GM12865 (cell line): ENCODE data around the gene CASKIN2.
"Not testable (repeated sequence)": the region's sequence is repeated elsewhere in the genome, so short reads cannot be mapped to it uniquely, and the experiment has no call there.

Source experiments
- DNase-seq: peaks from one replicate; pipeline ENCODE4 v3.0.0; 2010; ENCODE audit warnings: low read depth
- H3K4me3 ChIP-seq: 2 replicates; pipeline ENCODE4 v1.5.1; 2011; ENCODE audit warnings: mild to moderate bottlenecking, low read depth, low read length, control low read depth
- CTCF ChIP-seq: IDR thresholded peaks from 2 replicates; pipeline ENCODE4 v1.5.1; 2011; ENCODE audit warnings: low read length, control low read depth, low read depth, inconsistent platforms; ENCODE audit not compliant: insufficient read depth; ENCODE audit errors: missing control alignments

The CASKIN2 gene

GRCh38 chr17:75456417-75457046 is 58.8 kb downstream of the CASKIN2 start, which contains the start of gene TMEM94:
TSS of gene TMEM94 (plus strand) at chr17:75456635. CDS start at chr17:75471906, 15,271 bp downstream.
- H3K4me3 ChIP-seq = peak within 1 kb of the TSS; percentile 88
- no peak for TF ChIP-seq CTCF
- DNase-seq = peak; percentile 98

GRCh38 chr17:75456039-75456416 is 59.3 kb downstream of the CASKIN2 start:
- DNase-seq = no peak
- no peak for TF ChIP-seq CTCF
- peak overlapping the region; percentile 53 for H3K4me3 ChIP-seq

- not testable (repeated sequence) for DNase-seq, H3K4me3 ChIP-seq
These were observed 60.7 kb downstream of the CASKIN2 start for GRCh38 chr17:75454672-75455071.

GRCh38 chr17:75454193-75454592 is 61.1 kb downstream of the CASKIN2 start:
- no peak overlapping the region for H3K4me3 ChIP-seq
- no peak for TF ChIP-seq CTCF
- DNase-seq = peak; percentile 76

- DNase-seq = no peak
- TF ChIP-seq CTCF = no peak
- no peak overlapping the region for H3K4me3 ChIP-seq
These were observed 65.1 kb downstream of the CASKIN2 start for GRCh38 chr17:75450270-75450669.
